MM.1S (cell line): ENCODE data around the gene SLC11A1.

Experiments
- DNase-seq: peaks from one replicate; pipeline ENCODE4 v3.0.0-alpha.2; 2015
- H2AFZ ChIP-seq: fragments of 300-600 bp; sonication (generic); 2 replicates; pipeline ENCODE4 v1.6.0; 2016; ENCODE audit warnings: antibody characterized with exemption, low read length
- H3F3A ChIP-seq: fragments of 300-600 bp; sonication (generic); 2 replicates; pipeline ENCODE4 v1.6.1; 2016; ENCODE audit warnings: mild to moderate bottlenecking, antibody characterized with exemption, low read length, moderate library complexity, mixed read lengths; ENCODE audit not compliant: insufficient read depth
- H3K27ac ChIP-seq: fragments of 300-600 bp; sonication (generic); 2 replicates; pipeline ENCODE4 v1.5.1; 2016; ENCODE audit warnings: mild to moderate bottlenecking, low read length
- H3K27me3 ChIP-seq: fragments of 300-600 bp; sonication (generic); replicated peaks from 2 replicates; pipeline ENCODE4 v1.6.0; 2016; ENCODE audit warnings: low read length; ENCODE audit not compliant: insufficient read depth
- H3K36me3 ChIP-seq: fragments of 300-600 bp; sonication (generic); replicated peaks from 2 replicates; pipeline ENCODE4 v1.6.1; 2016; ENCODE audit warnings: mild to moderate bottlenecking, low read length, mixed read lengths; ENCODE audit not compliant: insufficient read depth
- H3K4me1 ChIP-seq: fragments of 300-600 bp; sonication (generic); 2 replicates; pipeline ENCODE4 v1.6.1; 2016; ENCODE audit warnings: low read length, mixed read lengths
- H3K4me2 ChIP-seq: fragments of 300-600 bp; sonication (generic); 2 replicates; pipeline ENCODE4 v1.6.0; 2016; ENCODE audit warnings: low read depth, low read length
- H3K4me3 ChIP-seq: fragments of 300-600 bp; sonication (generic); 2 replicates; pipeline ENCODE4 v1.5.1; 2016; ENCODE audit warnings: low read length, mixed read lengths
- H3K79me2 ChIP-seq: fragments of 300-600 bp; sonication (generic); 2 replicates; pipeline ENCODE4 v1.6.1; 2016; ENCODE audit warnings: mixed run types, low read length, mixed read lengths
- H3K9ac ChIP-seq: fragments of 300-600 bp; sonication (generic); 2 replicates; pipeline ENCODE4 v1.6.1; 2016; ENCODE audit warnings: low read length, mixed read lengths
- H3K9me2 ChIP-seq: fragments of 300-600 bp; sonication (generic); replicated peaks from 2 replicates; pipeline ENCODE4 v1.6.1; 2016; ENCODE audit warnings: mild to moderate bottlenecking, low read length, mixed read lengths; ENCODE audit not compliant: insufficient read depth
- H3K9me3 ChIP-seq: fragments of 300-600 bp; sonication (generic); replicated peaks from 2 replicates; pipeline ENCODE4 v1.6.1; 2016; ENCODE audit warnings: mild to moderate bottlenecking, low read length, mixed read lengths; ENCODE audit not compliant: insufficient read depth
- H4K20me1 ChIP-seq: fragments of 300-600 bp; sonication (generic); 2 replicates; pipeline ENCODE4 v1.6.1; 2016; ENCODE audit warnings: mild to moderate bottlenecking, low read length, moderate library complexity, mixed read lengths; ENCODE audit not compliant: insufficient read depth
- CTCF ChIP-seq: fragments of 300-600 bp; sonication (generic); IDR thresholded peaks from 2 replicates; pipeline ENCODE4 v1.5.1; 2016; ENCODE audit warnings: antibody characterized with exemption, low read length, mixed read lengths
- EZH2 ChIP-seq: fragments of 300-600 bp; sonication (generic); optimal IDR thresholded peaks from 2 replicates; pipeline ENCODE3; 2017; ENCODE audit warnings: low read depth, mild to moderate bottlenecking, antibody characterized with exemption, low read length, mixed read lengths
- EZH2phosphoT487 ChIP-seq: fragments of 300-600 bp; sonication (generic); IDR thresholded peaks from 2 replicates; pipeline ENCODE4 v1.6.1; 2018; ENCODE audit warnings: antibody characterized with exemption, low read length

Gene SLC11A1

GRCh38 chr2:218368621-218369153, 13.4 kb upstream of the SLC11A1 start:
- H3K9me3 ChIP-seq, result no peaks in the 10 kb centered on the region
- H3K36me3 ChIP-seq, result no peaks in the 10 kb centered on the region
- H3K4me2 ChIP-seq, result no peak overlapping the region
- no peak overlapping the region for H3K9ac ChIP-seq
- no peak for TF ChIP-seq EZH2
- TF ChIP-seq EZH2phosphoT487, result no peak
- TF ChIP-seq CTCF, result no peak
- H3K9me2 ChIP-seq, result no peaks in the 10 kb centered on the region
- no peaks in the 10 kb centered on the region for H4K20me1 ChIP-seq
- H3K79me2 ChIP-seq, result no peaks in the 10 kb centered on the region
- no peak overlapping the region for H3K4me3 ChIP-seq
- peaks cover 4% of the 10 kb centered on the region; the same call in 1 of the 2 replicates for H3F3A ChIP-seq
- no peaks in the 10 kb centered on the region for H3K27me3 ChIP-seq
- no peaks in the 10 kb centered on the region for H3K4me1 ChIP-seq
- no peak overlapping the region for H3K27ac ChIP-seq
- H2AFZ ChIP-seq, result no peak overlapping the region
- no peak for DNase-seq

GRCh38 chr2:218369330-218369729, 12.7 kb upstream of the SLC11A1 start:
- no peak overlapping the region for H2AFZ ChIP-seq
- no peak overlapping the region for H3K4me3 ChIP-seq
- H3F3A ChIP-seq, result peaks cover 4% of the 10 kb centered on the region; the same call in 1 of the 2 replicates
- no peaks in the 10 kb centered on the region for H4K20me1 ChIP-seq
- no peaks in the 10 kb centered on the region for H3K9me2 ChIP-seq
- H3K27ac ChIP-seq, result no peak overlapping the region
- H3K9ac ChIP-seq, result no peak overlapping the region
- no peaks in the 10 kb centered on the region for H3K36me3 ChIP-seq
- no peak for DNase-seq
- no peaks in the 10 kb centered on the region for H3K4me1 ChIP-seq
- H3K9me3 ChIP-seq, result no peaks in the 10 kb centered on the region
- no peak overlapping the region for H3K4me2 ChIP-seq
- no peaks in the 10 kb centered on the region for H3K27me3 ChIP-seq
- H3K79me2 ChIP-seq, result no peaks in the 10 kb centered on the region
- TF ChIP-seq EZH2, result no peak
- TF ChIP-seq CTCF, result no peak
- no peak for TF ChIP-seq EZH2phosphoT487

GRCh38 chr2:218370410-218371063, 11.5 kb upstream of the SLC11A1 start:
- TF ChIP-seq CTCF (no peak), EZH2 (no peak), EZH2phosphoT487 (no peak)
- DNase-seq, result no peak
- H3K79me2 ChIP-seq, result no peaks in the 10 kb centered on the region
- no peaks in the 10 kb centered on the region for H3K9me2 ChIP-seq
- H3K4me1 ChIP-seq, result no peaks in the 10 kb centered on the region
- peaks cover 4% of the 10 kb centered on the region; the same call in 1 of the 2 replicates for H3F3A ChIP-seq
- no peaks in the 10 kb centered on the region for H4K20me1 ChIP-seq
- H3K4me2 ChIP-seq, result no peak overlapping the region
- H2AFZ ChIP-seq, result no peak overlapping the region
- no peaks in the 10 kb centered on the region for H3K27me3 ChIP-seq
- no peak overlapping the region for H3K27ac ChIP-seq
- H3K36me3 ChIP-seq, result no peaks in the 10 kb centered on the region
- no peaks in the 10 kb centered on the region for H3K9me3 ChIP-seq
- no peak overlapping the region for H3K9ac ChIP-seq
- no peak overlapping the region for H3K4me3 ChIP-seq
